Activated CD4-positive, alpha-beta memory T cell treated with anti-CD3 and anti-CD28 coated beads, Interleukin-2, amount 10 ng/mL, durations not matched to agents 7 days and 5 days (primary cell): ENCODE data around the gene MGAT5B. TPM values are rescaled to one million over a fixed set of nuclear protein-coding genes. Genes with fewer than 3 reads are reported as not detected.

ENCODE experiments used
- CTCF ChIA-PET: fragments of 350-600 bp; sonication (Branson Sonifier 250); formaldehyde crosslinking; loops from one replicate; lab custom pipeline; 2021; ENCODE audit warnings: antibody characterized with exemption, inconsistent platforms; lab: Charles Lee
- POLR2A ChIA-PET: fragments of 350-600 bp; sonication (Branson Sonifier 250); formaldehyde crosslinking; loops from one replicate; lab custom pipeline; 2021; ENCODE audit warnings: antibody characterized with exemption; lab: Charles Lee
- DNase-seq: peaks from one replicate; pipeline ENCODE4 v3.0.0-alpha.2; 2020
- H3K27ac Mint-ChIP-seq: one replicate; pipeline ENCODE4 v1.8.0; 2021; ENCODE audit warnings: mild to moderate bottlenecking, mixed read lengths
- H3K27me3 Mint-ChIP-seq: one replicate; pipeline ENCODE4 v1.8.0; 2021; ENCODE audit warnings: mixed read lengths
- H3K36me3 Mint-ChIP-seq: one replicate; pipeline ENCODE4 v1.8.0; 2021; ENCODE audit warnings: low read depth, mixed read lengths
- H3K4me1 Mint-ChIP-seq: one replicate; pipeline ENCODE4 v1.8.0; 2021; ENCODE audit warnings: mixed read lengths
- H3K4me3 Mint-ChIP-seq: one replicate; pipeline ENCODE4 v1.8.0; 2021; ENCODE audit warnings: mild to moderate bottlenecking, mixed read lengths
- H3K9me3 Mint-ChIP-seq: one replicate; pipeline ENCODE4 v1.8.0; 2021; ENCODE audit warnings: mixed read lengths
- total RNA-seq, 2 experiments: library from RNA; stranded (reverse); gene quantifications; one replicate each; pipeline ENCODE4 v1.2.3, GENCODE V29; 2021

MGAT5B gene
- total RNA-seq, 2 experiments from 2014 or later, result 0.08 to 0.13 TPM

DNA sequence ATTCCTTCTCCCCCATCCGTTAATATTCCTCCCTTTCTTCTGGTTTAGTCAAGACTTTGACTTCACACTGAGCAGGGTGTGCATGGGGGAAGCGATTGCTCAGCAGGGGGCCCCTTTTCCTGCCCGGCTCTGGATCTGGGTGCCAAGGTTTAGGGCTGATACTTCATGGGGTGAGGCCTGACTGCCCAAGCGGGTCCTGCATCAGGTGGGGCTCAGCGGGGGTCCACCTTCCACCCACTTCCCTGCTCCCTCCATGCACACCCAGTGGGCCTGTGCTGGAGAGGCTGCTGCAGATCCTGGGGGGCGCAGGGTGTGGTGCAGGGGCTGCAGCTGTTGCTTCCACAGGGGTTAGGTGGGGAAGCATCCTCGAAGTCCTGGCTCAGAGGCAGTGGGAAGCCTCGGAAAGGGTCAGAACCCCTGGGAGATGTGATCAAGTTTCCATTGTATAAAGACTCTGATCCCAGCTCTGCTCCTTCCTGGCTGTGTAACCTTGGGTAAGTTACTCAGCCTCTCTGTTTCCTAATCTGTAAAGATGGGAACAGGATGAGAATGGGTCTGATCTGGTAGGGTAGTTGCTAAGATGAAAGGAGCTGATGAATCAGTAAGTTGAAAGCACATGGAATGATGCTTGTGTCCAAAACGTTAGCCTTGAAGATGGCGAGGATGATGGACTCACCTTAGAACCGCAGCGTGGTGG lies 53.3 kb downstream of the MGAT5B start:
- POLR2A ChIA-PET, result no interaction called here
- no peak for DNase-seq
- Mint-ChIP-seq H3K27ac (no peak overlapping the region), H3K4me1 (no peaks in the 10 kb centered on the region), H3K9me3 (no peaks in the 10 kb centered on the region), H3K36me3 (no peaks in the 10 kb centered on the region), H3K4me3 (no peak overlapping the region), H3K27me3 (peaks cover 7% of the 10 kb centered on the region)
- CTCF ChIA-PET, result no interaction called here

DNA sequence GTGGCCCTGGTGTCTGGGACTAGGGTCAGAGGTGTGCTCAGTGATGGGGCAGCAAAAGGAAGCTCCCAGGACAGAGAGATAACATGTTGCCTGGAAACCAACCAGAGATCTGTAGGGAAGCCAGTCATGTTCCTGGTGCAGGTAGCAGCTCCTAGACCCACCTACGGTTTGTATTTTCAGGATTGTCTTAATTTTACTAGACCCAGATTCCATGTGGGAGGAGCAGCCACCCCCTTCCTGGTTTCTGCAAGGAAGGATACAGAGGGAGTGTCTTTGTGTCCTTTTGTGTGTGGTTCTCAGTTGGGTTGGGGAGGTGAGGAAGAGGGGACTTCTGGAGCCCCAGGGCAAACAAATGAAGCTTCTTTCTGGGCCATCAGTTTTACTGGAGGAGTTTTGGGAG lies 53.9 kb downstream of the MGAT5B start:
- H3K27me3 Mint-ChIP-seq, result peaks cover 7% of the 10 kb centered on the region
- DNase-seq, result no peak
- H3K4me3 Mint-ChIP-seq, result no peak overlapping the region
- H3K9me3 Mint-ChIP-seq, result no peaks in the 10 kb centered on the region
- ChIA-PET POLR2A (no interaction called here), CTCF (no interaction called here)
- H3K27ac Mint-ChIP-seq, result no peak overlapping the region
- no peaks in the 10 kb centered on the region for H3K4me1 Mint-ChIP-seq
- H3K36me3 Mint-ChIP-seq, result no peaks in the 10 kb centered on the region

DNA sequence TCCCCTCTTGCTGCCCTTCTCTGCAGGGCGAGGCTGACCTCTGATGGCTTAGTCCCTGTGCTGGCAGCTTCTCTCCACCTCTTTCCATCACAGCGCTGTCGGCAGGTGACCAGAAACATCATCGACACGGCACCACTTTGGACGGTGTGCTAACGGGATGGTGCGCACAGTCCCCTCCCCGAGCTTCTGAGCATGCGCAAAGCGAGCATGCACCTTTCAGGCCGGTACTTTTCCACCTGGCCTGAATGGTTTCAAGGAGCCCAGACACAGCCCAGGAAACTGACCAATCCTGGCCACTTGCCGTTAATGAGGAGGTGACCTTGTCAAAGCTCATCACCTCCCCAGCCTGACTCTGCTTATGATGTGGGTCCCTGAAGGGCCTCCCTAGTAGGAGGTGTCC lies 54.8 kb downstream of the MGAT5B start:
- ChIA-PET CTCF (interaction anchor here (0.8 kb wide), 1 partner anchor 343 kb away, joined by 3 read pairs; no protein-coding TSS in a partner anchor), POLR2A (no interaction called here)
- no peaks in the 10 kb centered on the region for H3K9me3 Mint-ChIP-seq
- no peak overlapping the region for H3K27ac Mint-ChIP-seq
- H3K4me1 Mint-ChIP-seq, result no peaks in the 10 kb centered on the region
- peaks cover 7% of the 10 kb centered on the region for H3K27me3 Mint-ChIP-seq
- no peak for DNase-seq
- H3K4me3 Mint-ChIP-seq, result no peak overlapping the region
- no peaks in the 10 kb centered on the region for H3K36me3 Mint-ChIP-seq

DNA sequence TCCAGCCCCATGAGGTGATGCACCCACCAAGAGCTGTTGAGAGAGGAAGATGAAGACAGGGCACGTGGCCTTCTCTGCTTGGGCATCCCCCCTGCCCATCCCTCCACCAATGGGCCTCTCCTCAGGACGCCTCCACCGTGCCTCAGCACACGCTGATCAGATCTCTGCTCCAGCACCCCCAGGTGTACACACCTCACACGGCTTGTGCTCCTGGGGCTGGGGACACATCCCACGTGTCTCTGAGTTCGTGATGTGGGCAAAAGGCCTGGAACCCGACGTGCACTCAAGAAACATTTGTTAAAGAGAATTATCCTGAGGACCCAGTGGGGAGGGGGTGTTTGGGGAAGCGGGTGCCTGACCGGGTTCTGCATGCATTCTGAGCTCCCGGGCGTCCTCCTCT lies 55.3 kb downstream of the MGAT5B start:
- Mint-ChIP-seq H3K9me3 (no peaks in the 10 kb centered on the region), H3K4me3 (no peak overlapping the region), H3K27me3 (peaks cover 7% of the 10 kb centered on the region), H3K4me1 (no peaks in the 10 kb centered on the region), H3K27ac (no peak overlapping the region), H3K36me3 (no peaks in the 10 kb centered on the region)
- CTCF ChIA-PET, result no interaction called here
- POLR2A ChIA-PET, result no interaction called here
- no peak for DNase-seq

DNA sequence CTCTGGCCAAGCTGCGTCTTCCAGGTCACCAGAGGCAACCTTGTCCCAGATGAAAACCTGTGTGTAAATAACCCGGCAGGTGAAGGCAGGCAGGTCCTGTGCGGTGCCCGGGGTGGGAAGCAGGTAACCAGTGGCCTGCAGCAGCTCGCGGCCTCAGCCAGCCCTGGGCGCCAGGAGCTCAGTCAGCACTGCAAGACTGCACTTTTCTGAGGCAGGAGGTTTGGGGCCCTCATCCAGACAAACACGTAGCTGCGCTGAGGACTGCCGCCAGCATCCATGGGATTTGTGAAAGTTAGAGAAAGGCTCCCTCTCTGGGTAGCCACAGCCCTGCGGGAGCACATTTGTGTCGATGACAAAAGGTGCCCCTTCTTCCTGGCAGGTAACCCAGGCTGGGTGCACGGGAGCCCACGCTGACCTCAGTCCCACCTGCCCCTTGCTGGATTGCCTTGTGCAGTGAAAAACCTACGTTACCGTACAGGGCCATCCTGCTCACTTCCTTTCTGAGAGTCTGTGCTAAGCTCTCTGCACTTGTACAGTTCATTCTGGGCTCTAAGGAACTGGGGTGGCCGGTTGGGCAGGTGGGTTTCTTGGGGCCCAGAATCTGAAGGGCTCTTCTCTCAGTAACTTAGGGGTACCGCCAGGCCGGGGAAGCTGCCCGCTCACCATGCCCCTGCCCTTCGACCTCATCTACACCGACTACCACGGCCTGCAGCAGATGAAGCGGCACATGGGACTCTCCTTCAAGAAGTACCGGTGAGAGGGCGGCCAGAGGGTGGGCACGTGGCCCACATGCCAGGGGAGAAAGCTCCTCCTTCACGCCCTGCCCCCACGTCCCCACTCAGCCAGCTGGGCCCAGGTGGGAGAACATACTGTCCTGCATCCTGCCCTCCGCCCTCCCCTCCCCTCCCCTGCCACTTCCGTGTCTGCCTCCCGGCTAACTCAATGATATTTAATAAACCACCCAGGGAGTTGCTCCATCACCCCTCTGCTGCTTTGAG lies 56.4 kb downstream of the MGAT5B start:
- no peak overlapping the region for H3K4me3 Mint-ChIP-seq
- ChIA-PET POLR2A (no interaction called here), CTCF (interaction anchor here (1.0 kb wide), 1 partner anchor 16 kb away, joined by 3 read pairs; no protein-coding TSS in a partner anchor)
- peaks cover 7% of the 10 kb centered on the region for H3K27me3 Mint-ChIP-seq
- DNase-seq, result no peak
- H3K9me3 Mint-ChIP-seq, result no peaks in the 10 kb centered on the region
- H3K27ac Mint-ChIP-seq, result no peak overlapping the region
- H3K36me3 Mint-ChIP-seq, result no peaks in the 10 kb centered on the region
- H3K4me1 Mint-ChIP-seq, result no peaks in the 10 kb centered on the region

DNA sequence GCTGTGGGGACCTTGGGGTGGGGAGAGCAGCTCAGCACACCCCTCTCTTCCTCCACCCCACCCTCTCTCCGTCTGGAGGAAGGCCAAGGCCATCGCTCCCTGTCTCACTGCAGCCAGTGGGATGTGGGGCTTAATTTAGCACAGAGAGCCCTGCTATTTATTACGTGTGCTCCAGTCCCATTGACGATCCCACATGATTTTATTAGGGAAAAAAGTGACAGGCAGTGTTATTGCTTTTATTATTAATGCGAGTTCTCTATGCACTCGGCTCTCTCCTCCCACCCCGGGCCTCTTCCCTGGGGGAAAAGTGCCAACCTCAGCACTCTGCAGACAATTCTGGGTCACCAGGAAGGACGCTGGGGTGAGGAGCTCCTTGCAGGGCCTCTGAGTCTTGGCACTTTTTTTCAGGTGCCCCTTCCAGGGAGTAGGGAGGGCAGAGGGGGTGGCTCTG lies 57.3 kb downstream of the MGAT5B start:
- Mint-ChIP-seq H3K4me3 (no peak overlapping the region), H3K27me3 (peaks cover 11% of the 10 kb centered on the region), H3K27ac (no peak overlapping the region), H3K4me1 (no peaks in the 10 kb centered on the region), H3K36me3 (no peaks in the 10 kb centered on the region), H3K9me3 (no peaks in the 10 kb centered on the region)
- ChIA-PET POLR2A (no interaction called here), CTCF (no interaction called here)
- no peak for DNase-seq

DNA sequence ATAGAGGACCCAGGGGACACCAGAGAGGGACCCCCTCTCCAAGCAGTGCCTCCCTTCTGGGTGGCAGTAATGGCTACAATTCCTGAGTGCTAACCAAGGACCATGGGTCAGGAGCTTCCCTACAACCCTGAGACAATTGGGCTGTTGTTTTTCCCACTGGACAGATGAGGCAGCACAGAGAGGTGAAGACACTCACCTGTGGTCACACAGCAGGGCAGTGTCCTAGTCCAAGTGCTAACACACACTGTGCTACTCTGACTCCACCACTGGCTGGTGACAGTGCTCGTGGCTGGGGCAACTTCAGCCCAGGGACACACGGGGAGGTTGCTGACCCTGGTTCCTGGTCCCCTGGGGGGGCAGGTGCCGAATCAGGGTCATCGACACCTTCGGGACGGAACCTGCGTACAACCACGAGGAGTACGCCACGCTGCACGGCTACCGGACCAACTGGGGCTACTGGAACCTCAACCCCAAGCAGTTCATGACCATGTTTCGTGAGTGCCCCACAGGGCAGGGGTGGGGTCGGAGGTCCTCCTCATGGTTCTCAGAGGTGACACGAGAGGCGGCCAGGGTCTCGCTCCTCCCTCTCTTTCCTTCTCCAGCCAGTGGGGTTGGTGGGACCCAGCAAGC lies 58.1 kb downstream of the MGAT5B start:
- ChIA-PET CTCF (no interaction called here), POLR2A (no interaction called here)
- no peak overlapping the region for H3K4me3 Mint-ChIP-seq

DNA sequence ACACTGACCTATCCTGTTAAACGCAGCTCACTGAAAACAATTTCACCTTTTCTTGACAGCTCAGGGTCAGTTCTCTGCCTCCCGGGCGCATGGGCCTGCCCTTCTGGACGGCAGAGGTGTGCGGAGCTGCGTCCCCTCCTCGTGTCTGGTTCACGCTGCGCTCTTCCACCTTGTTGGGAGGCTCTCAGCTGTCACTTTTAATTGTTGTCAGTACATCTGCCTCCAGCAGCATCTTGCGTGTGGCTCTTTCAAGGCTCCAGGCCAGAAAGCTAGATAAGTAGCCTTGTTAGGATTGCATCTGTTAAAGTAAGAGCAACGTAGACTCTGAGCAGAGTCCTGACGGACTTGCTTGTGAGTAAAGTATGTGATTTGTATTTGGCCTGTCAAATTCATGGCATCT lies 59.4 kb downstream of the MGAT5B start:
- Mint-ChIP-seq H3K4me1 (no peaks in the 10 kb centered on the region), H3K4me3 (no peak overlapping the region), H3K27ac (no peak overlapping the region), H3K9me3 (no peaks in the 10 kb centered on the region), H3K27me3 (peaks cover 5% of the 10 kb centered on the region), H3K36me3 (no peaks in the 10 kb centered on the region)
- POLR2A ChIA-PET, result no interaction called here
- CTCF ChIA-PET, result interaction anchor here (0.9 to 1.2 kb wide), 2 partner anchors 60 to 129 kb away, joined by 3 to 5 read pairs; partner anchors contain the start of gene MGAT5B
- DNase-seq, result no peak

More for the DNA sequence above, 58.1 kb downstream of the MGAT5B start:
- Mint-ChIP-seq H3K4me1 (no peaks in the 10 kb centered on the region), H3K27me3 (peaks cover 7% of the 10 kb centered on the region), H3K9me3 (no peaks in the 10 kb centered on the region), H3K27ac (no peak overlapping the region), H3K36me3 (no peaks in the 10 kb centered on the region)
- no peak for DNase-seq

DNA sequence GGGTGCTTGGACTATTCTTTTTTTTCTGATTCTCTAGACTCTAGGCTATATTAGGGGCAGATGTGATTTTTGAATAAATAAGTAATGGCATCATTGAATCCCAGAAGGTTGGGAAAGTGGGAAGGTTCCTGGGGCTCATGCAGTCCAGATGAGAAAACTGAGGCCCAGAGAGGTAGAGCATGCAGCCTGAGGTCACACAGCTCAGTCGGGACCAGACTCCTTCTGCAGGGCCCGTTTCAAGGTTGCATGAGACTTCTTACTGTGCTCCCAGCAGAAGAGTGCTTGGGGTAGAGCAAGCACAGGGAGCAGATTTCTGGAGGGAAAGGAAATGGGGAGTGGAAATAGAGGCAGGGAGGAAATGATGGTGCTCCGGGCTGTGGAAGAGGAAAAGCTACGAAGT lies 59.8 kb downstream of the MGAT5B start:
- Mint-ChIP-seq H3K27ac (no peak overlapping the region), H3K4me1 (no peaks in the 10 kb centered on the region), H3K4me3 (no peak overlapping the region), H3K27me3 (peaks cover 5% of the 10 kb centered on the region), H3K9me3 (no peaks in the 10 kb centered on the region), H3K36me3 (no peaks in the 10 kb centered on the region)
- DNase-seq, result no peak
- POLR2A ChIA-PET, result no interaction called here
- CTCF ChIA-PET, result interaction anchor here (0.7 to 1.2 kb wide), 2 partner anchors 60 to 615 kb away, joined by 3 to 5 read pairs; partner anchors contain the start of gene MGAT5B

DNA sequence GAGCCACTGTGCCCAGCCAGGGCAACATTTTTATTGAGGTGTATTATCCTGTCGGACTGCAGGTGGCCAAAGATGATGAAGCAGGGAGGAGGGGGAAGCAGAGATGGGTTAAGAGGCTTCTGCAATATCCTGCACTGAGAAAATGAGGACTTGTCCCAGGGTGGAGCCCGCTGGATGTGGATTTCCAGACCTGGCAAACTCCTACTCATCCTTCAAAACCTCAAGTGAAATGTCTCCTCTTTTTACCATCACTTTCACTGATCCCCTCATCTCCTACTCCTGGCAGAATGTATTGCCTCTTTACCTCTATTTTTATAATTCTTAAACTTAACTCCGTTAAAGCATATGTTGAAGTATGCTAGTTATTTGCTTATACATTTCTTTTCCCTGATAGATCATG lies 60.9 kb downstream of the MGAT5B start:
- no peak for DNase-seq
- H3K9me3 Mint-ChIP-seq, result no peaks in the 10 kb centered on the region
- POLR2A ChIA-PET, result no interaction called here
- H3K4me1 Mint-ChIP-seq, result no peaks in the 10 kb centered on the region
- H3K27ac Mint-ChIP-seq, result no peak overlapping the region
- peaks cover 6% of the 10 kb centered on the region for H3K27me3 Mint-ChIP-seq
- no peak overlapping the region for H3K4me3 Mint-ChIP-seq
- CTCF ChIA-PET, result no interaction called here
- no peaks in the 10 kb centered on the region for H3K36me3 Mint-ChIP-seq

DNA sequence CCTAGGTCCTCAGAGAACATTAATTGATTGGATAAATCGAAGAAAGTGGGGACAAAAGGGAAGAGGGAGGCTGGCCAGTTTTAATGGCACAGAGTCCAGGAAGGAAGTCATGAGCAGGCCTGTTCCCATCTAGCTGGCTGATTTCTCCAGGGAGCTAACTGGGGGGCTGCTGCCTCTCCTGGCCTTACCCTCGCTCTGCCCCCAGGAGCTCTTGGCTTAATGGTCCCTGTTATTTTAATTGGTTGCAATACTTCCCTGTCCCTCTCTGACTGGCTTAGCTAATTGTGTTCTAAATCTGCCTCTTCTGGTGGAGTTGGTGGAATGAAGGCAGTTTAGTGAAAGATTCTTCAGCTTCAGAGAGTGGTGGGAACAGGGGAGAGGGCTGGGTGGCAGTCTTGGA lies 61.4 kb downstream of the MGAT5B start:
- H3K36me3 Mint-ChIP-seq, result no peaks in the 10 kb centered on the region
- peaks cover 7% of the 10 kb centered on the region for H3K27me3 Mint-ChIP-seq
- DNase-seq, result no peak
- ChIA-PET CTCF (no interaction called here), POLR2A (no interaction called here)
- H3K27ac Mint-ChIP-seq, result no peak overlapping the region
- no peaks in the 10 kb centered on the region for H3K9me3 Mint-ChIP-seq
- no peak overlapping the region for H3K4me3 Mint-ChIP-seq
- no peaks in the 10 kb centered on the region for H3K4me1 Mint-ChIP-seq

DNA sequence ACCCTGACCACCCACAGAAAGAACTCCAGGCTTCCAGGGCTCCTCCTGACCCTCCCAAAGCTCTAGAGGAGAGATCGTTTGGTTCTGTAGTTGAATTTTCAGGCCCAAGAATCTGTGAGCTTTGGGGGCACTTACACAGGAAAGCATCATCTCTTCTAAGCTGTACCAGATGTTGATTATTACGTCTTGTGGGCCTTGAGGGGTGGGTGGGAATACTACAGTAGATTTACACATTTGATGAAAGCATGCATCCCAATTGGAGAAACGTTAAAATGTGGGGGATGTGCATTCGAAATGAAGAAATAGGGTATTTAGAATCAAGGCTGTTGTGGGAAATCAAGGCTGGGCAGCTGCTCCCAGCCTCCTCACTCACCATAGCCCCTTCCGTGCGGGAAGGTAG lies 61.9 kb downstream of the MGAT5B start:
- no peak for DNase-seq
- Mint-ChIP-seq H3K4me3 (no peak overlapping the region), H3K27ac (no peak overlapping the region), H3K9me3 (no peaks in the 10 kb centered on the region), H3K36me3 (no peaks in the 10 kb centered on the region), H3K4me1 (no peaks in the 10 kb centered on the region), H3K27me3 (peaks cover 10% of the 10 kb centered on the region)
- POLR2A ChIA-PET, result no interaction called here
- CTCF ChIA-PET, result no interaction called here
